Central memory CD8-positive, alpha-beta T cell (primary cell): ENCODE data around the gene FSCN2.

Experiments
- ATAC-seq: fragments of 150-1000 bp; cut with Tn5 transposase; replicated peaks from 2 replicates; pipeline ENCODE4 v1.10.0; 2022; ENCODE audit warnings: mild to moderate bottlenecking, moderate FRiP score, moderate number of reproducible peaks; ENCODE audit not compliant: poor library complexity, severe bottlenecking; ENCODE audit errors: extremely low read depth
- DNase-seq, 2 donors: peaks; one replicate each; pipeline ENCODE4 v3.0.0; 2021; ENCODE audit warnings: low spot score in 2 of 2
- H3K27ac Mint-ChIP-seq: one replicate; pipeline ENCODE4 v1.8.0; 2022; ENCODE audit warnings: low read depth, mild to moderate bottlenecking, moderate library complexity, mixed read lengths
- H3K27me3 Mint-ChIP-seq: one replicate; pipeline ENCODE4 v1.8.0; 2022; ENCODE audit warnings: mixed read lengths
- H3K36me3 Mint-ChIP-seq: one replicate; pipeline ENCODE4 v1.8.0; 2022; ENCODE audit warnings: mild to moderate bottlenecking, moderate library complexity, mixed read lengths; ENCODE audit not compliant: insufficient read depth
- H3K4me1 Mint-ChIP-seq: one replicate; pipeline ENCODE4 v1.8.0; 2022; ENCODE audit warnings: mixed read lengths
- H3K4me3 Mint-ChIP-seq: one replicate; pipeline ENCODE4 v1.8.0; 2022; ENCODE audit warnings: mild to moderate bottlenecking, moderate library complexity, mixed read lengths
- H3K9me3 Mint-ChIP-seq: one replicate; pipeline ENCODE4 v1.8.0; 2022; ENCODE audit warnings: mixed read lengths

Gene FSCN2

DNA sequence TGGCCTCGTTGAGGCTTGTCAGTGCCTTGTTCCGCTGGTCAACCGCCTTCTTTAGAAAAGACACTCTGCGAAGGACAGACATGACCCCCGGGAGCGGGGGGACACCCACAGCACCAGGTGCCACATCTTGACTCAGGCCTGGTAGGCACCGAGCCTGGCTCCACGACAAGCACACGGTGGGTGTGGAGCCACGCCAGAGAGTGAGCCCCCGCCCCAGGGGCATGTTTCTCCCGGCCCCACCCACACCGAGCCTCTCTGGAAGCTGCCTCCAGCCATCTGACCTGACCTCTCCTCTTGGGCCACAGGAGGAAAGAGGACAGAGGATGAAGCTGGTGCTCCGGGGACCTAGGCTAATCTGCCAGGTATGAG is 19.4 kb downstream of the FSCN2 start:
- no peak for DNase-seq
- no peak for ATAC-seq
- Mint-ChIP-seq H3K27me3 (no peaks in the 10 kb centered on the region), H3K27ac (no peak overlapping the region), H3K36me3 (peaks cover 20% of the 10 kb centered on the region), H3K4me3 (no peak overlapping the region), H3K4me1 (peaks cover 15% of the 10 kb centered on the region), H3K9me3 (no peaks in the 10 kb centered on the region)

DNA sequence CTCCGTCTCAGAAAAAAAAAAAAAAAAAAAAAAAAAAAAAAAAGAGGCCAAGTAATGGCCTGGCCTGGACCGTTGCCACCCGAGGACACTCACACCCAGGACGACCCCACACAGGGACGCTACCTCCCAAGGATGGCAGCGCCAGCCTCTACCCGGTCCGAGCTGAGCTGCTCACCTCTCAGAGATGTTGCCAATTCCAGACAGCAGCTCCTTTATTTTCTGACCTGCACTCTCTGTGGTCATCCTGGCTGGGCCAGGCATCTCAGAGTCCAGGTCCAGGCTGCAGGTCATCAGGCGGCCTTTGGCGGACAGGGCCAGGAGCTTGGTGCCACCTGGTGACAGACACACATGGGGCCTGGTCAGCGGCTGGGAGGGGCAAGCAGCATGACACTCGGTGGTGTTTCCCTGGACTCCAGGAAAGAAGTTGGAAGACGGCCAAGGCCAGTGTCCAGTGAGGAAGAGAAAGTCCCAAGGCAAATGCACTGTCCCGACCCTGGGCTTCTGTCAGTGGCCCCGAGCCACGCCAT is 20.9 kb downstream of the FSCN2 start:
- Mint-ChIP-seq H3K9me3 (no peaks in the 10 kb centered on the region), H3K4me3 (peak overlapping the region; percentile 13), H3K4me1 (peaks cover 29% of the 10 kb centered on the region), H3K36me3 (peaks cover 30% of the 10 kb centered on the region), H3K27me3 (no peaks in the 10 kb centered on the region), H3K27ac (no peak overlapping the region)
- ATAC-seq (no peak), DNase-seq (no peak)

DNA sequence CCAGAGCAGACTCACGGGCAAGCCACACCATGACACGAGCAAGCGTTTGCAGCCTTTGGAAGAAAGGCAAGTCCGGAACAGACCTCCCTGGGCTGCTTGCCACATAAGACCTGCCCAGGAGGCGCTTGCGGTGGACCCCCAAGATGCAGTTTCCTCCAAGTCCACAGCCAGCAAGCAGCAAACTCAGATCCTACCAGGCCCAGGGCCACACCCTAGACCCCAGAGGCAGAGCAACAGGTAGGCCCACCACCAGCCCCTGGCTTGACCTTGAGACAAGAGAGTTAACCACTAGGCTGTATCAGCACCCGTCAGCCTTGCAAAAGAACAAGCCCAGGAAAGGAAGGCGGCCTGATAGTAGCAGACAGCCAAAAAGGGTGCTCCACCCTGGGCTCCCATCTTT is 21.6 kb downstream of the FSCN2 start:
- Mint-ChIP-seq H3K4me1 (peaks cover 32% of the 10 kb centered on the region), H3K4me3 (peak overlapping the region; percentile 84), H3K27ac (peak overlapping the region; percentile 19), H3K9me3 (no peaks in the 10 kb centered on the region), H3K36me3 (peaks cover 31% of the 10 kb centered on the region), H3K27me3 (no peaks in the 10 kb centered on the region)
- DNase-seq (no peak), ATAC-seq (no peak)

GRCh38 chr17:81550285-81550684 is 22.1 kb downstream of the FSCN2 start:
- Mint-ChIP-seq H3K9me3 (no peaks in the 10 kb centered on the region), H3K27me3 (no peaks in the 10 kb centered on the region), H3K36me3 (peaks cover 30% of the 10 kb centered on the region), H3K4me1 (peaks cover 32% of the 10 kb centered on the region), H3K27ac (peak overlapping the region; percentile 19), H3K4me3 (peak overlapping the region; percentile 84)
- ATAC-seq (no peak), DNase-seq (no peak)

DNA sequence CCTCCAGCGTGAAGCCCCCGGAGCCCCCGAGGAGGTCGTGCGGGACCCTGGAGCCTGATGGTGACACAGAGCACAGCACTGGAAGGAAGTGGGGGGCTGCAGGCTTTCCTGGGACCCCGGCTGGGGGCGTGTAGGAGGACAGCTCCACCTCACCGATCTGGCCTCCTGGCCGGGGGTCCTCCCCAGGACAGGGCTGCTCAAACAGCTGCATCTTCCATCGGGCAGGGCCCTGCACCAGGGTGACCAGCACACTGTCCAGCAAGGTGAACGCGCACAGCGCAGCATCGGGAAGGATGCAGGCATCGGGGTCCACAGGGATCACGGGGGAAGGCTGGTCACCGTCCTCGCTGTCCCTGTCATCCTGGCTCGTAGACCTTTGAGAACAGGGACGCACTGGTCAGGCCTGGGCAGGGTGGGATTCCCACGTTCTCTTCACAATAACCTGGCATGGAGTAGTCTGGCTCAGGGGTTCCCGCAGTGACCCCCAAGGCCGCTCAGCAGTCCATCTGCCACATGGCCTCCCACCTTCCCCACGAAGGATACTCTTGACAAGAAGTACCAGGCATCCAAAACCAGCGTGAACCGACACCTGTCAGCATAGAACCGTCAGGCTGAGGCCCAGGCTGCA is 22.8 kb downstream of the FSCN2 start:
- no peak for ATAC-seq
- Mint-ChIP-seq H3K4me3 (peak overlapping the region; percentile 84), H3K4me1 (peaks cover 32% of the 10 kb centered on the region), H3K27me3 (no peaks in the 10 kb centered on the region), H3K9me3 (no peaks in the 10 kb centered on the region), H3K27ac (peak overlapping the region; percentile 19), H3K36me3 (peaks cover 29% of the 10 kb centered on the region)
- DNase-seq: no peak

- peak overlapping the region; percentile 38 for H3K27ac Mint-ChIP-seq
- H3K36me3 Mint-ChIP-seq: peaks cover 27% of the 10 kb centered on the region
- H3K4me3 Mint-ChIP-seq: peak overlapping the region; percentile 84
- no peaks in the 10 kb centered on the region for H3K9me3 Mint-ChIP-seq
- H3K27me3 Mint-ChIP-seq: no peaks in the 10 kb centered on the region
- H3K4me1 Mint-ChIP-seq: peaks cover 32% of the 10 kb centered on the region
- no peak for ATAC-seq
- DNase-seq: no peak
These were observed 23.5 kb downstream of the FSCN2 start for GRCh38 chr17:81551458-81552243.

DNA sequence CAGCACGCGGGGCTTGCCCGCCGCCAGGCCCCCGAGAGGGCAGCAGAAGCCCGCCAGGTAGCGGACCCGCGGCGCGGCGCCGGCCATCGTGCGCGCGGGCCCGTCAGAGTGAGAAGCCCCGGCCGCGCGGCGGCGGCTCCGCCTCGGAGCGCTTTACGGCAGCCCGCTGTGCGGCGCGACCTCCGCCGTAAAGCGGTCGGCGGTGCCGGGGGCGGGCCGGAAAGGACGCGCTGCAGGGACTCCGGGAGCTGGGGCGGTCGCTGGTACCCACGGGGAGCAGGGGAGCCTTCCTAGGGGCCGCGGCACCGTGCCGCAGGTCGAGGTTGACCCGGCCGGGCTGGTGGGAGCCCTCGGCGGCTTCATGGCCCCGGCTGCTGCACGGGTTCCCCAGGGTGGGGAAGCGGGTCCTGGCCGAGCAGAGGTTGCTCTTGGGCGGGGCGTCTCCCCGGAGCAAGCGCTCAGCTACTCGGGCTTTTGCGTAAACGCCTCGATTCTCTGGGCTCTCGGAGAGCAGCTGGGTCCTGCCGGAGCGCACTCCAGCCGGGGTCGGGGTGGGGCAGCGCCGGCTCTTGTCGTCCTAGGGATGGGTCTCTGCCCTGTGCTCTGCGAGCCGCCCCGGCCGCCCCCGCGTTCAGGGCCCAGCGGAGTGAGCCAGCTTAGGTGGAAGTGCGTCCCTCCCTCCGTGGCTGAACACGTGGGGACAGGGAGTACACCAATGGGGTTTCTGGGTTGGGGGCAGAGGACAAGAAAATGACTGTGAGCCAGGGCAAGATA is 24.3 kb downstream of the FSCN2 start, which contains the start of gene FAAP100:
Gene FAAP100 (minus strand): TSS at position 110 of the 774 bp plus-strand sequence. CDS start 23 bp downstream, at position 87.
- Mint-ChIP-seq H3K4me1 (peaks cover 32% of the 10 kb centered on the region), H3K27ac (peak within 1 kb of the TSS; percentile 91), H3K4me3 (peak within 1 kb of the TSS; percentile 84), H3K9me3 (no peaks in the 10 kb centered on the region), H3K36me3 (peaks cover 25% of the 10 kb centered on the region), H3K27me3 (no peaks in the 10 kb centered on the region)
- ATAC-seq: peak; percentile 59
- peak; percentile 70 to 74 for DNase-seq

- DNase-seq (peak; percentile 39 to 48), ATAC-seq (peak; percentile 81)
- Mint-ChIP-seq H3K4me3 (peak overlapping the region; percentile 84), H3K27me3 (no peaks in the 10 kb centered on the region), H3K9me3 (no peaks in the 10 kb centered on the region), H3K36me3 (peaks cover 26% of the 10 kb centered on the region), H3K27ac (peak overlapping the region; percentile 91), H3K4me1 (peaks cover 32% of the 10 kb centered on the region)
These were observed 24.9 kb downstream of the FSCN2 start for GRCh38 chr17:81553018-81553615.

DNA sequence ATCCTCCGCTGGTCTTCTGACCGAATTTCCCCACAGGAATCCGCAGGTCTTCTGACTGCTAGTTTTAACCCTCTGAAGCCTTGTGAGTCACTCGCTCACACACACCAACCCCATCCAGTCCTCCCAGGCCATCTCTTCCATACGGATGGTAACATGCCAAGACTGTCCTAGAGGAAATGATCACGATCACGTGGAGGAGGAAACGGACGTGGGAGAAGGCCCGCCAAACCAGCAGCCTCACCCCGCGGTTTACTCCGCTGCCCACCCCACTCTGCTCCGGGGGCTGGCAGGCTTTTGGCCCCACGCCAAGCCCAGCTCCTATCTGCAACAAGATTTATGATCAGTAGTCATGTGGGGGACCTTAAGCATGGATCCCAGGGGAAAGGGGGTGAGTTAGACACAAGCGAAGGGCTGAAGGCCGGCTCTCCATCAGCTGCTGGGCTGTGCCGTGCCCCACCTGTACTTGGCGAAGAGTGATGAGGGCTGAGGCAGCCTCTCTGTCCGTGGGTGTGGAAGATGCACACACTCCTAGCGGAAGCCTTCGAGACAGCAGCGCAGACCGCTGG is 25.5 kb downstream of the FSCN2 start:
- H3K9me3 Mint-ChIP-seq: no peaks in the 10 kb centered on the region
- peak overlapping the region; percentile 91 for H3K27ac Mint-ChIP-seq
- DNase-seq (no peak), ATAC-seq (no peak)
- H3K27me3 Mint-ChIP-seq: no peaks in the 10 kb centered on the region
- H3K36me3 Mint-ChIP-seq: peaks cover 26% of the 10 kb centered on the region
- H3K4me3 Mint-ChIP-seq: peak overlapping the region; percentile 84
- H3K4me1 Mint-ChIP-seq: peaks cover 32% of the 10 kb centered on the region

- peaks cover 24% of the 10 kb centered on the region for H3K36me3 Mint-ChIP-seq
These were observed 28.1 kb downstream of the FSCN2 start for GRCh38 chr17:81556175-81556691.

DNA sequence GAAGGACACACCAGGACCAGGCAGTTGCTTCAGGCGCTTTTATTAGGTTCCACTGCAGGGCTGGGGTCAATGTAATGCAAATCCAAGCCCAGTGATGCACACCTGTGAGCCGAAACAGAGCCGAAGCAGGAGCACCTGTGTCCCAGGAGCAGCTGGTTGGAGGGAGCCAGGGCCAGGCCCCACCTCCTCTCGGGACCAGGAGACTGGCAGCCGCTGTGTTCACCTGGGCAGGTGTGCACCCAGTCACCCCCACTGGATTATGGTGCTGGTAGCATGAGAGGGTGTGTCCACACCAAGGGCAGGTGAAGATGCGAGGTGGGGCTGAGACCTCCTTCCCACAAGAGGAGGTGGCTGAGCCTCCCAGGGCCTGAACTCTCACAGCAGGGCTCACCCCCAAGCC is 28.7 kb downstream of the FSCN2 start:
- Mint-ChIP-seq H3K4me1 (peaks cover 16% of the 10 kb centered on the region), H3K9me3 (no peaks in the 10 kb centered on the region), H3K27ac (no peak overlapping the region), H3K4me3 (no peak overlapping the region), H3K27me3 (no peaks in the 10 kb centered on the region), H3K36me3 (peaks cover 25% of the 10 kb centered on the region)
- ATAC-seq: no peak
- DNase-seq: no peak

More at GRCh38 chr17:81556175-81556691, 28.1 kb downstream of the FSCN2 start:
- no peak for DNase-seq
- Mint-ChIP-seq H3K27me3 (no peaks in the 10 kb centered on the region), H3K4me1 (peaks cover 20% of the 10 kb centered on the region), H3K27ac (no peak overlapping the region), H3K9me3 (no peaks in the 10 kb centered on the region), H3K4me3 (no peak overlapping the region)
- ATAC-seq: no peak
